ENCODE results near the gene FADS3.

- TF ChIP-seq, protein P1, sequence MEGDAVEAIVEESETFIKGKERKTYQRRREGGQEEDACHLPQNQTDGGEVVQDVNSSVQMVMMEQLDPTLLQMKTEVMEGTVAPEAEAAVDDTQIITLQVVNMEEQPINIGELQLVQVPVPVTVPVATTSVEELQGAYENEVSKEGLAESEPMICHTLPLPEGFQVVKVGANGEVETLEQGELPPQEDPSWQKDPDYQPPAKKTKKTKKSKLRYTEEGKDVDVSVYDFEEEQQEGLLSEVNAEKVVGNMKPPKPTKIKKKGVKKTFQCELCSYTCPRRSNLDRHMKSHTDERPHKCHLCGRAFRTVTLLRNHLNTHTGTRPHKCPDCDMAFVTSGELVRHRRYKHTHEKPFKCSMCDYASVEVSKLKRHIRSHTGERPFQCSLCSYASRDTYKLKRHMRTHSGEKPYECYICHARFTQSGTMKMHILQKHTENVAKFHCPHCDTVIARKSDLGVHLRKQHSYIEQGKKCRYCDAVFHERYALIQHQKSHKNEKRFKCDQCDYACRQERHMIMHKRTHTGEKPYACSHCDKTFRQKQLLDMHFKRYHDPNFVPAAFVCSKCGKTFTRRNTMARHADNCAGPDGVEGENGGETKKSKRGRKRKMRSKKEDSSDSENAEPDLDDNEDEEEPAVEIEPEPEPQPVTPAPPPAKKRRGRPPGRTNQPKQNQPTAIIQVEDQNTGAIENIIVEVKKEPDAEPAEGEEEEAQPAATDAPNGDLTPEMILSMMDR (IDR thresholded peaks at IDR 0.05) = no peak
- no peak for TF ChIP-seq POLR2A (IDR thresholded peaks at IDR 0.05)
These were observed 17.5 kb upstream of the FADS3 start for GRCh38 chr11:61908730-61909316.

All from tibial nerve (tissue), 3 donors.